ENCODE results near the gene PFN3.
"Not testable (repeated sequence)": the region's sequence is repeated elsewhere in the genome, so short reads cannot be mapped to it uniquely, and the experiment has no call there.

PFN3 gene

GRCh38 chr5:177421062-177421798 lies 20.8 kb upstream of the PFN3 start:
- no peaks in the 10 kb centered on the region for H3K36me3 ChIP-seq (ENCODE audit: control insufficient read depth, low read length)
- no peak for TF ChIP-seq EZH2phosphoT487 (IDR thresholded peaks at IDR 0.05; ENCODE audit: borderline replicate concordance, low read length)
- TF ChIP-seq CTCF (IDR thresholded peaks at IDR 0.05; ENCODE audit: low read depth, low read length, poor library complexity, severe bottlenecking), result no peak
- no peaks in the 10 kb centered on the region for H3K9me2 ChIP-seq (replicated peaks; ENCODE audit: control insufficient read depth, low read length)
- no peak overlapping the region for H3K4me2 ChIP-seq (ENCODE audit: low read length)
- H4K20me1 ChIP-seq (ENCODE audit: control insufficient read depth, insufficient read depth, low read depth, low read length), result no peaks in the 10 kb centered on the region
- H3F3A ChIP-seq (ENCODE audit: control insufficient read depth, insufficient read depth), result 0 out of 2 replicates have a peak, but pooled peaks cover 3% of the 10 kb centered on the region
- peaks cover 8% of the 10 kb centered on the region for H3K4me1 ChIP-seq (ENCODE audit: control insufficient read depth, low read length)
- no peak overlapping the region for H3K27ac ChIP-seq (ENCODE audit: low read depth, low read length)
- H3K4me3 ChIP-seq (ENCODE audit: low read length), result no peak overlapping the region
- no peaks in the 10 kb centered on the region for H3K9me3 ChIP-seq (ENCODE audit: control insufficient read depth, insufficient read depth, low read length)
- no peaks in the 10 kb centered on the region; the same call in 1 of the 2 replicates for H3K27me3 ChIP-seq (ENCODE audit: control insufficient read depth, low read length)
- no peaks in the 10 kb centered on the region for H3K79me2 ChIP-seq (ENCODE audit: control insufficient read depth, low read length)

GRCh38 chr5:177420472-177420871 lies 20.0 kb upstream of the PFN3 start:
- H3K4me1 ChIP-seq (ENCODE audit: control insufficient read depth, low read length); H3K9me3 ChIP-seq (ENCODE audit: control insufficient read depth, insufficient read depth, low read length); H3K27me3 ChIP-seq (ENCODE audit: control insufficient read depth, low read length); H3K27ac ChIP-seq (ENCODE audit: low read depth, low read length); H3K9me2 ChIP-seq (replicated peaks; ENCODE audit: control insufficient read depth, low read length); H3K4me2 ChIP-seq (ENCODE audit: low read length); H3K36me3 ChIP-seq (ENCODE audit: control insufficient read depth, low read length); H4K20me1 ChIP-seq (ENCODE audit: control insufficient read depth, insufficient read depth, low read depth, low read length); H3K4me3 ChIP-seq (ENCODE audit: low read length); H3F3A ChIP-seq (ENCODE audit: control insufficient read depth, insufficient read depth); H3K79me2 ChIP-seq (ENCODE audit: control insufficient read depth, low read length): not testable (repeated sequence)

- TF ChIP-seq EZH2phosphoT487 (IDR thresholded peaks at IDR 0.05; ENCODE audit: borderline replicate concordance, low read length) (no peak), CTCF (IDR thresholded peaks at IDR 0.05; ENCODE audit: low read depth, low read length, poor library complexity, severe bottlenecking) (no peak)
- no peaks in the 10 kb centered on the region for H3K79me2 ChIP-seq (ENCODE audit: control insufficient read depth, low read length)
- H3K27ac ChIP-seq (ENCODE audit: low read depth, low read length), result no peak overlapping the region
- no peak overlapping the region for H3K4me2 ChIP-seq (ENCODE audit: low read length)
- H3F3A ChIP-seq (ENCODE audit: control insufficient read depth, insufficient read depth), result no peaks in the 10 kb centered on the region
- H3K4me3 ChIP-seq (ENCODE audit: low read length), result no peak overlapping the region
- no peaks in the 10 kb centered on the region for H3K9me3 ChIP-seq (ENCODE audit: control insufficient read depth, insufficient read depth, low read length)
- H3K4me1 ChIP-seq (ENCODE audit: control insufficient read depth, low read length), result no peaks in the 10 kb centered on the region
- H3K9me2 ChIP-seq (replicated peaks; ENCODE audit: control insufficient read depth, low read length), result no peaks in the 10 kb centered on the region
- H3K36me3 ChIP-seq (ENCODE audit: control insufficient read depth, low read length), result no peaks in the 10 kb centered on the region
- H3K27me3 ChIP-seq (ENCODE audit: control insufficient read depth, low read length), result no peaks in the 10 kb centered on the region; the same call in 1 of the 2 replicates
- no peaks in the 10 kb centered on the region for H4K20me1 ChIP-seq (ENCODE audit: control insufficient read depth, insufficient read depth, low read depth, low read length)
These were observed 18.6 kb upstream of the PFN3 start for GRCh38 chr5:177419046-177419445.

GRCh38 chr5:177417081-177417480 lies 16.6 kb upstream of the PFN3 start:
- not testable (repeated sequence) for H3K9me2 ChIP-seq (replicated peaks; ENCODE audit: control insufficient read depth, low read length); H3K36me3 ChIP-seq (ENCODE audit: control insufficient read depth, low read length); H3K4me1 ChIP-seq (ENCODE audit: control insufficient read depth, low read length); H3K79me2 ChIP-seq (ENCODE audit: control insufficient read depth, low read length); H3K4me3 ChIP-seq (ENCODE audit: low read length); H3K27ac ChIP-seq (ENCODE audit: low read depth, low read length); H3K9me3 ChIP-seq (ENCODE audit: control insufficient read depth, insufficient read depth, low read length); H3K27me3 ChIP-seq (ENCODE audit: control insufficient read depth, low read length); H3F3A ChIP-seq (ENCODE audit: control insufficient read depth, insufficient read depth); H4K20me1 ChIP-seq (ENCODE audit: control insufficient read depth, insufficient read depth, low read depth, low read length); H3K4me2 ChIP-seq (ENCODE audit: low read length)

Measured in DOHH2 (cell line).